ENCODE results near the gene MRPL12. TPM values are rescaled to one million over a fixed set of nuclear protein-coding genes. Genes with fewer than 3 reads are reported as not detected.
A peak's percentile ranks its signal among the peaks of the same experiment; 100 is the strongest.

MRPL12 gene
- total and polyA plus RNA-seq, 8 donors: 27.2 to 72.2 (median 35.3) TPM

- intact Hi-C loops (cut with DNase I): no loop called here
- TF ChIP-seq, protein P1, sequence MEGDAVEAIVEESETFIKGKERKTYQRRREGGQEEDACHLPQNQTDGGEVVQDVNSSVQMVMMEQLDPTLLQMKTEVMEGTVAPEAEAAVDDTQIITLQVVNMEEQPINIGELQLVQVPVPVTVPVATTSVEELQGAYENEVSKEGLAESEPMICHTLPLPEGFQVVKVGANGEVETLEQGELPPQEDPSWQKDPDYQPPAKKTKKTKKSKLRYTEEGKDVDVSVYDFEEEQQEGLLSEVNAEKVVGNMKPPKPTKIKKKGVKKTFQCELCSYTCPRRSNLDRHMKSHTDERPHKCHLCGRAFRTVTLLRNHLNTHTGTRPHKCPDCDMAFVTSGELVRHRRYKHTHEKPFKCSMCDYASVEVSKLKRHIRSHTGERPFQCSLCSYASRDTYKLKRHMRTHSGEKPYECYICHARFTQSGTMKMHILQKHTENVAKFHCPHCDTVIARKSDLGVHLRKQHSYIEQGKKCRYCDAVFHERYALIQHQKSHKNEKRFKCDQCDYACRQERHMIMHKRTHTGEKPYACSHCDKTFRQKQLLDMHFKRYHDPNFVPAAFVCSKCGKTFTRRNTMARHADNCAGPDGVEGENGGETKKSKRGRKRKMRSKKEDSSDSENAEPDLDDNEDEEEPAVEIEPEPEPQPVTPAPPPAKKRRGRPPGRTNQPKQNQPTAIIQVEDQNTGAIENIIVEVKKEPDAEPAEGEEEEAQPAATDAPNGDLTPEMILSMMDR (IDR thresholded peaks at IDR 0.05): no peak
- Histone ChIP-seq H3K27me3 (peaks cover 0 to 20% of the 10 kb centered on the region in 2 donors), H3K27ac (no peak overlapping the region), H3K36me3 (peaks cover 0 to 28% of the 10 kb centered on the region in 2 donors), H3K9me3 (no peaks in the 10 kb centered on the region), H3K4me3 (no peak overlapping the region), H3K4me1 (peaks cover 7 to 23% of the 10 kb centered on the region in 2 donors)
- DNase-seq (no peak), ATAC-seq (no peak)
Observed at GRCh38 chr17:81720267-81721071, 17.3 kb downstream of the MRPL12 start.

- peaks cover 0 to 24% of the 10 kb centered on the region in 2 donors for H3K36me3 ChIP-seq
- DNase-seq: peak in 3 of 4 donors; percentile 72 to 86 (median 78)
- TF ChIP-seq, protein P1 (IDR thresholded peaks at IDR 0.05): no peak
- no peak overlapping the region for H3K4me3 ChIP-seq
- H3K9me3 ChIP-seq: no peaks in the 10 kb centered on the region
- H3K27ac ChIP-seq: peak overlapping the region in 1 of 2 donors; percentile 18
- intact Hi-C loops (cut with DNase I): no loop called here
- H3K27me3 ChIP-seq: peaks cover 0 to 20% of the 10 kb centered on the region in 2 donors
- peak; percentile 90 for ATAC-seq
- peaks cover 7 to 23% of the 10 kb centered on the region in 2 donors for H3K4me1 ChIP-seq
Observed at GRCh38 chr17:81722184-81723120, 19.3 kb downstream of the MRPL12 start.

DNA sequence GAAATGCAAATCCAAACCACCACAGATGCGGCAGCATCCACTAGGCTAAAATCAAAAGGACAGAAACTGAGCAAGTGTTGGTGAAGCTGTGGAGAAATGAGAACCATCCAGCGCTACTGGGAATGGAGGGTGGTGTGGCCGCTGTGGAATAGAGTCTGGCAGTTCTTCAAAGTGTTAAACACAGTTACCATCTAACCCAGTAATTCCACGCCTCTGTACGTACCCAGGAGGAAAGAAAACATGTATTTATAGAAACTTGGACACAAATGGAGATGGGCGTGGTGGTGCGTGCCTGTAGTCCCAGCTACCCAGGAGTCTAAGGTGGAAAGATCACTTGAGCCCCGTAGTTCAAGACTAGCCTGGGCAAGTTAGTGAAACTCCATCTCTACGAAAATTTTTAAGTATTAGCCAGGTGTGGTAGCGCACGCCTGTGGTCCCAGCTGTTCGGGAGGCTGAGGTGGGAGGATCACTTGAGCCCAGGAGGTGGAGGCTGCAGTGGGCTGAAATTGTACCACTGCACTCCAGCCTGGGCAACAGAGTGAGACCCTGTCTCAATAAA lies 20.6 kb downstream of the MRPL12 start:
- Histone ChIP-seq H3K9me3 (no peaks in the 10 kb centered on the region), H3K27ac (no peak overlapping the region), H3K27me3 (peaks cover 0 to 23% of the 10 kb centered on the region in 2 donors), H3K36me3 (peaks cover 0 to 12% of the 10 kb centered on the region in 2 donors), H3K4me1 (peaks cover 7 to 23% of the 10 kb centered on the region in 2 donors), H3K4me3 (no peak overlapping the region)
- peak; percentile 6 for ATAC-seq
- intact Hi-C loops (cut with DNase I): no loop called here
- DNase-seq: no peak
- TF ChIP-seq, protein P1 (IDR thresholded peaks at IDR 0.05): no peak

GRCh38 chr17:81725439-81725838 lies 22.3 kb downstream of the MRPL12 start:
- Histone ChIP-seq H3K27me3 (peaks cover 0 to 40% of the 10 kb centered on the region in 2 donors), H3K4me3 (no peak overlapping the region), H3K4me1 (peaks cover 7 to 23% of the 10 kb centered on the region in 2 donors), H3K27ac (no peak overlapping the region), H3K9me3 (no peaks in the 10 kb centered on the region), H3K36me3 (no peaks in the 10 kb centered on the region)
- DNase-seq (no peak), ATAC-seq (no peak)
- TF ChIP-seq, protein P1 (IDR thresholded peaks at IDR 0.05): no peak
- intact Hi-C loops (cut with DNase I): no loop called here
